H1 (cell line): Measurements from ENCODE around the gene DES.

Experiments used
- CHD1 ChIP-seq: IDR thresholded peaks from 2 replicates; pipeline ENCODE4 v1.6.1; 2012; ENCODE audit warnings: low read depth, low read length, improper control_type of control experiment
- CHD2 ChIP-seq: IDR thresholded peaks from 2 replicates; pipeline ENCODE4 v1.6.1; 2012; ENCODE audit warnings: low read length, improper control_type of control experiment
- POLR2A ChIP-seq, 2 experiments: IDR thresholded peaks; 1 replicate in 1 of 2; 2 replicates in 1 of 2; pipeline ENCODE4 v1.6.1; 2011; ENCODE audit warnings: low read depth in 2 of 2, low read length in 2 of 2, mild to moderate bottlenecking in 2 of 2; ENCODE audit errors: control extremely low read depth in 1 of 2
- POLR2AphosphoS5 ChIP-seq: IDR thresholded peaks from 2 replicates; pipeline ENCODE4 v1.6.1; 2011; ENCODE audit warnings: low read depth, low read length
- RBBP5 ChIP-seq: IDR thresholded peaks from 2 replicates; pipeline ENCODE4 v1.7.1; 2012; ENCODE audit warnings: low read depth, mild to moderate bottlenecking, inconsistent platforms, low read length, moderate library complexity, borderline replicate concordance
- SP2 ChIP-seq: IDR thresholded peaks from 2 replicates; pipeline ENCODE4 v1.6.1; 2012; ENCODE audit warnings: mild to moderate bottlenecking, low read length, inconsistent platforms
- TEAD4 ChIP-seq: IDR thresholded peaks from 2 replicates; pipeline ENCODE4 v1.6.1; 2012; ENCODE audit warnings: low read depth, low read length, inconsistent platforms, mixed read lengths
- TF ChIP-seq, protein P1 (sequence below), 3 experiments: IDR thresholded peaks; 1 replicate in 2 of 3; 2 replicates in 1 of 3; pipeline versions ENCODE4 v1.5.1 to v1.6.1; 2011; ENCODE audit warnings: low read length in 3 of 3, mild to moderate bottlenecking in 3 of 3, inconsistent platforms in 2 of 3, low read depth in 1 of 3, moderate library complexity in 1 of 3; ENCODE audit not compliant: insufficient read depth in 1 of 3; ENCODE audit errors: control extremely low read depth in 1 of 3

DNA sequence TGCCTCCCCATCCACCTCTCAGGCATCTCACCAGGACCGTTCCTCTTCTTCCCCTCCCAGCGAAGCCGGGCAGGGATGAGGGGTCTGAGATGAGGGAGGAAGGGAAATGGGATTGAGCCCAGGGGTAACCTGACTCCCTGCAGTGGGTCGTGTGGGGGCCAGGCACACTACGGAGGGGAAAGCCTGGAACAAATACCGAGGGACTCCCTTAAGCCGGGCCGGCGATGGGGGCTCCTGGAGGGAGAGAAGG lies 16.2 kb downstream of the DES start:
- TF ChIP-seq RBBP5 (no peak), POLR2AphosphoS5 (no peak), POLR2A (IDR thresholded peaks at IDR 0.05; ENCODE audit: control extremely low read depth in 1 of 2, low read depth in 2 of 2, low read length in 2 of 2) (no peak), CHD1 (no peak), CHD2 (no peak), SP2 (no peak), TEAD4 (no peak)
- TF ChIP-seq, protein P1, sequence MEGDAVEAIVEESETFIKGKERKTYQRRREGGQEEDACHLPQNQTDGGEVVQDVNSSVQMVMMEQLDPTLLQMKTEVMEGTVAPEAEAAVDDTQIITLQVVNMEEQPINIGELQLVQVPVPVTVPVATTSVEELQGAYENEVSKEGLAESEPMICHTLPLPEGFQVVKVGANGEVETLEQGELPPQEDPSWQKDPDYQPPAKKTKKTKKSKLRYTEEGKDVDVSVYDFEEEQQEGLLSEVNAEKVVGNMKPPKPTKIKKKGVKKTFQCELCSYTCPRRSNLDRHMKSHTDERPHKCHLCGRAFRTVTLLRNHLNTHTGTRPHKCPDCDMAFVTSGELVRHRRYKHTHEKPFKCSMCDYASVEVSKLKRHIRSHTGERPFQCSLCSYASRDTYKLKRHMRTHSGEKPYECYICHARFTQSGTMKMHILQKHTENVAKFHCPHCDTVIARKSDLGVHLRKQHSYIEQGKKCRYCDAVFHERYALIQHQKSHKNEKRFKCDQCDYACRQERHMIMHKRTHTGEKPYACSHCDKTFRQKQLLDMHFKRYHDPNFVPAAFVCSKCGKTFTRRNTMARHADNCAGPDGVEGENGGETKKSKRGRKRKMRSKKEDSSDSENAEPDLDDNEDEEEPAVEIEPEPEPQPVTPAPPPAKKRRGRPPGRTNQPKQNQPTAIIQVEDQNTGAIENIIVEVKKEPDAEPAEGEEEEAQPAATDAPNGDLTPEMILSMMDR (IDR thresholded peaks at IDR 0.05; ENCODE audit: control extremely low read depth in 1 of 3, insufficient read depth in 1 of 3, low read depth in 1 of 3, low read length in 3 of 3), result no peak
